Measurements from ENCODE around the gene POU6F2.

DNA sequence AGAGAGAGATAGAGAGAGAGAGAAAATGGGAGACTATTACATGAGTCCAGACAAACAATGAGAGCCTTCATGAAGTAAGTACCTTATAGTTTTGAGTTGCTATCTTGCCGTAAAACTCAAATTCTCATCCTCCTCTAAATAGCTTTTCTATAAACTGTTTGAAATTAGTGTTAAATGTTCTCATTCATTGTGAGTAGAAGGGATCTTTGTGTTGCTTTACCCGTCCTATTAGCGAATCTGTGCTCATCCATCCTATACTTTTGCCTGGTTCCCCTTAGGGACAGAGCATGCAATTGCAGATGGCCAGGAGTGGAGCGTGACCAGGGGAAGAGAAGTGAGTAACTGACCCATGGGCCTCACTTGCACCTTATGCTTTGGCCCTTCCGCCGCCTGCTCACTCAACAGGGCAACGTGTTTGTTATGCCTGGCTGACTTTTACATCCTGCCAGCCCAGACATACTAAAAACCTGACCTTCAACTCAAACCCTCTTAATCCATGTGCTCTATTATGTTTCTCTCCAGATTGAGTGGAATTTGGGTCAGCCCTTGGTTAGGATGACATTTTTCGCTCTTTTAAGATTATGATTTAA, 344.3 kb downstream of the POU6F2 start:
- TF ChIP-seq, protein P1, sequence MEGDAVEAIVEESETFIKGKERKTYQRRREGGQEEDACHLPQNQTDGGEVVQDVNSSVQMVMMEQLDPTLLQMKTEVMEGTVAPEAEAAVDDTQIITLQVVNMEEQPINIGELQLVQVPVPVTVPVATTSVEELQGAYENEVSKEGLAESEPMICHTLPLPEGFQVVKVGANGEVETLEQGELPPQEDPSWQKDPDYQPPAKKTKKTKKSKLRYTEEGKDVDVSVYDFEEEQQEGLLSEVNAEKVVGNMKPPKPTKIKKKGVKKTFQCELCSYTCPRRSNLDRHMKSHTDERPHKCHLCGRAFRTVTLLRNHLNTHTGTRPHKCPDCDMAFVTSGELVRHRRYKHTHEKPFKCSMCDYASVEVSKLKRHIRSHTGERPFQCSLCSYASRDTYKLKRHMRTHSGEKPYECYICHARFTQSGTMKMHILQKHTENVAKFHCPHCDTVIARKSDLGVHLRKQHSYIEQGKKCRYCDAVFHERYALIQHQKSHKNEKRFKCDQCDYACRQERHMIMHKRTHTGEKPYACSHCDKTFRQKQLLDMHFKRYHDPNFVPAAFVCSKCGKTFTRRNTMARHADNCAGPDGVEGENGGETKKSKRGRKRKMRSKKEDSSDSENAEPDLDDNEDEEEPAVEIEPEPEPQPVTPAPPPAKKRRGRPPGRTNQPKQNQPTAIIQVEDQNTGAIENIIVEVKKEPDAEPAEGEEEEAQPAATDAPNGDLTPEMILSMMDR (IDR thresholded peaks at IDR 0.05) = no peak
- no peak for TF ChIP-seq POLR2A (IDR thresholded peaks at IDR 0.05)

Measured in right lobe of liver (tissue), 4 donors.